Measurements from ENCODE around the gene CMIP.

CMIP gene

GRCh38 chr16:81587626-81588160 lies 143.1 kb downstream of the CMIP start:
- TF ChIP-seq YY1 (IDR thresholded peaks at IDR 0.05; ENCODE audit: low read depth) (no peak), FOXM1 (IDR thresholded peaks at IDR 0.05; ENCODE audit: borderline replicate concordance, low read depth) (no peak), TAF1 (IDR thresholded peaks at IDR 0.05; ENCODE audit: low read depth) (no peak)

- TF ChIP-seq TAF1 (IDR thresholded peaks at IDR 0.05; ENCODE audit: low read depth) (no peak), MAX (IDR thresholded peaks at IDR 0.05) (no peak)
Observed at GRCh38 chr16:81588326-81589081, 143.9 kb downstream of the CMIP start.

GRCh38 chr16:81589975-81590650 lies 145.5 kb downstream of the CMIP start:
- TF ChIP-seq TCF12 (IDR thresholded peaks at IDR 0.05; ENCODE audit: low read depth) = no peak
- TF ChIP-seq CEBPB (IDR thresholded peaks at IDR 0.05) = no peak
- TF ChIP-seq RAD21 (IDR thresholded peaks at IDR 0.05; ENCODE audit: low read depth) = no peak
- TF ChIP-seq FOXM1 (IDR thresholded peaks at IDR 0.05; ENCODE audit: borderline replicate concordance, low read depth) = no peak
- TF ChIP-seq EP300 (IDR thresholded peaks at IDR 0.05; ENCODE audit: borderline replicate concordance) = no peak

- TF ChIP-seq FOXM1 (IDR thresholded peaks at IDR 0.05; ENCODE audit: borderline replicate concordance, low read depth) (no peak), TEAD4 (IDR thresholded peaks at IDR 0.05) (no peak), CEBPB (IDR thresholded peaks at IDR 0.05) (no peak), EP300 (IDR thresholded peaks at IDR 0.05; ENCODE audit: borderline replicate concordance) (no peak), CREB1 (IDR thresholded peaks at IDR 0.05; ENCODE audit: low read depth) (no peak), NFIC (IDR thresholded peaks at IDR 0.05) (no peak), MAX (IDR thresholded peaks at IDR 0.05) (no peak), RAD21 (IDR thresholded peaks at IDR 0.05; ENCODE audit: low read depth) (no peak), ZBTB7A (IDR thresholded peaks at IDR 0.05; ENCODE audit: low read depth) (no peak), USF1 (IDR thresholded peaks at IDR 0.05) (no peak)
Observed at GRCh38 chr16:81590714-81591544, 146.3 kb downstream of the CMIP start.

GRCh38 chr16:81591545-81591870 lies 146.9 kb downstream of the CMIP start:
- no peak for TF ChIP-seq EGR1 (IDR thresholded peaks at IDR 0.05)

GRCh38 chr16:81592353-81592866 lies 147.8 kb downstream of the CMIP start:
- TF ChIP-seq YY1 (IDR thresholded peaks at IDR 0.05; ENCODE audit: low read depth) (no peak), NFIC (IDR thresholded peaks at IDR 0.05) (no peak), REST (IDR thresholded peaks at IDR 0.05; ENCODE audit: low read depth) (no peak), USF1 (IDR thresholded peaks at IDR 0.05) (no peak), CREB1 (IDR thresholded peaks at IDR 0.05; ENCODE audit: low read depth) (no peak), TEAD4 (IDR thresholded peaks at IDR 0.05) (no peak), TCF12 (IDR thresholded peaks at IDR 0.05; ENCODE audit: low read depth) (no peak), MAX (IDR thresholded peaks at IDR 0.05) (no peak), CEBPB (IDR thresholded peaks at IDR 0.05) (no peak), TAF1 (IDR thresholded peaks at IDR 0.05; ENCODE audit: low read depth) (no peak), RAD21 (IDR thresholded peaks at IDR 0.05; ENCODE audit: low read depth) (no peak), EP300 (IDR thresholded peaks at IDR 0.05; ENCODE audit: borderline replicate concordance) (no peak), EGR1 (IDR thresholded peaks at IDR 0.05) (no peak), ZBTB7A (IDR thresholded peaks at IDR 0.05; ENCODE audit: low read depth) (no peak), FOXM1 (IDR thresholded peaks at IDR 0.05; ENCODE audit: borderline replicate concordance, low read depth) (no peak)

GRCh38 chr16:81593481-81593880 lies 148.9 kb downstream of the CMIP start:
- TF ChIP-seq EP300 (IDR thresholded peaks at IDR 0.05; ENCODE audit: borderline replicate concordance) (no peak), REST (IDR thresholded peaks at IDR 0.05; ENCODE audit: low read depth) (no peak), EGR1 (IDR thresholded peaks at IDR 0.05) (no peak), FOXM1 (IDR thresholded peaks at IDR 0.05; ENCODE audit: borderline replicate concordance, low read depth) (no peak), USF1 (IDR thresholded peaks at IDR 0.05) (no peak), MAX (IDR thresholded peaks at IDR 0.05) (no peak), TEAD4 (IDR thresholded peaks at IDR 0.05) (no peak), TAF1 (IDR thresholded peaks at IDR 0.05; ENCODE audit: low read depth) (no peak), CREB1 (IDR thresholded peaks at IDR 0.05; ENCODE audit: low read depth) (no peak), RAD21 (IDR thresholded peaks at IDR 0.05; ENCODE audit: low read depth) (no peak), CEBPB (IDR thresholded peaks at IDR 0.05) (no peak), YY1 (IDR thresholded peaks at IDR 0.05; ENCODE audit: low read depth) (no peak)
